Measurements from ENCODE around the gene GOT1.

The GOT1 gene

DNA sequence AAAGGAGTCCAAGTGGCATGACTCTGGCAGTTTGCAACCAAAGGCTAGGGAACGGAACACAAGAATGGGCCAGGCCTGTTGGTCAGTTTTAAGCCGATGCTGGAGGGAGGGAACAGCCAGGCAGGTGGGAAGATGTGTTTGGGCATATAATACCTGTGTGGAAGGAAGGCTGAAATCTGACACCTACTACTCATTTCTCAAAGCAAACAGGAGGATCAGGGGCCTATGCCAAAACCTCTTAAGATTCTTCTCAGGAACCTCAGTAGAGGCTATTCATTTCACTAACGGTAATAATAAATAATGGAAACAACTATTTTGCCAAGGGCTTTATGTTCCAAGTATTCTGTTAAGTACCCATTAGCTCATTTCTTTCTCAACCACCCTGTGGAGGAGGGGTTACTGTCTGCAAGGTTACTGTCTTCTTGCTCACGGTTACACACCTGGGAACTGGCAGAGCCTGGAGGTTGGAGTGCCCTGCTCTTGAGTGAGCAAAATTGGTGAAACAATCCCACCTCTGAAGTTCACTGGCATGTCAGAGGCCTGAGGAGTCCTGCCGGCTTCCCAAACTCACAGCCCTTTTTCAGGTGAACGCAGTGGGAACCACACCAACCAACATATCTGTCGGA, 35.5 kb downstream of the GOT1 start:
- DNase-seq = no peak

DNA sequence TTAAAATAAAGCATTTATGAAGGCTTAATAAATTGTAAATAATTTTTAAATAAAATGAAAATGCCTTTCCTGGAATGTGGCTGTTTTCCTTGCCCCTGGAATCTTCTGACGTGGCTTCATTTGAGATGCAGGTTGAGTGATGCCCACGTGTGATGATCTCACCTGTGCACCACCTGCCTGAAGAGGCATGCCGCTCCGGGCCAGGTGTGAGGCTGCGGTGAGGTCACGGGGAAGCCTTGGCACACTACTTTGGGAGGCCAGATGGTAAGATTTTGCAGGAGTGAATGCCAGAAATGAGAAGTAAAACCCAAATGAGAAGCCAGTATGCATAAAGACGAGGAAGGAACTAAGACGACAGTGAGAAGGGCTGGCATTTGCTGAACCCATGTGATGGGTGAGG, 36.2 kb downstream of the GOT1 start:
- no peak for DNase-seq

DNA sequence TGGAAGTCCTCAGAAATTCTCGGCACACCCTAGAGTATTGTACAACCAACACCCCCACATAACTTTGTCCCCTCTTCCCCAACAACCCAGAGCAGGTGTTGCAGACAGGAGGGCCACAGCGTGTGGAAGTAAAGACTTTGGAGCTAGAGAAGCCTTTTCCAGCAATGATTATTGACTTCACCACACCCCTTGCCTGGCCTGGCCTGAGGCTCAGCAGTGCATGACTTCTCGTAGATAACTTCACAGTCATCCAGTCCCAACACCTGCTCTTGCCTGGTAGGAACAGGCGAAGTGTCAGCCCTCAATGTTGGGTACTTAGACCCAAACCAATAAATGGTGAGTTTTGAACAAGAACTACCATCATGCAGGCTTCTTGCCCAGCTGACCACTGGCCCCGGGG, 36.7 kb downstream of the GOT1 start:
- no peak for DNase-seq

DNA sequence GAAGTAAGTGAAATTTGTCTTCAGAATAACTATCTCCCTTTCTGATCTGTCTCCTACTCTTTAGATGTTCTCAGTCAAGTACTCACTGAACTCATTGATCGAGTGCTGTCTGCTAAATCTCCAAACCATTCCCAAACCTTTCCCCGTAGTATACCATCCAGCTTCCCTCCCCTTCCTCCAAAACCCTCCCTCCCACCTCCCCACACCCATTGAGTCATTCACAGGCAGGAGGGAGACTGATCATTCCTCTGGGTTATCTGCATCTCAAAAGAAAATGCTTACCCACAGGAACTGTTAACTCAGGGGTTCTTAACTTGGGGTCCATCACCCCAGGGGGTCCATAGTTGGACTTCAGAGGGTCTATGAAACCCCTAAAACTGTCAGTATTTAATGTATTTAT, 37.4 kb downstream of the GOT1 start:
- DNase-seq = no peak

DNA sequence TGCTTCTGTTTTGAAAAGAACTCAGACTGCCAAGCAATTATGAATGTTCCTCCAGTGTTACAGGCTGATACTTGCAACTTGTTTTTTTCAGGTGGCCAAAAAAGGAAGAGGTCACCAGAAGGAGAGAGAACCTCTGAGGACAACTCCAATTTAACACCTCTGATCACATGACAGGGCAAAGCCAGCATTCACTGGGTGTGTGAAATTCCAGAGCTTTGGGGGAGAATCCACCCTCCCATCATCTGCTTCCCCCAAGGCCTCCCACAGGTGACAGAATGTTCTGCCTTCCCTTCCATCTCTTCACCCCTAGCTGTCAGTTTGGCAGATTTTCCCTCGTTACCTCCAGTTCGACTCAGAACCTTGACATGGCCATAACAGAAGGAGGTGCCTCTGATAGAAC, 39.1 kb downstream of the GOT1 start:
- no peak for DNase-seq

DNA sequence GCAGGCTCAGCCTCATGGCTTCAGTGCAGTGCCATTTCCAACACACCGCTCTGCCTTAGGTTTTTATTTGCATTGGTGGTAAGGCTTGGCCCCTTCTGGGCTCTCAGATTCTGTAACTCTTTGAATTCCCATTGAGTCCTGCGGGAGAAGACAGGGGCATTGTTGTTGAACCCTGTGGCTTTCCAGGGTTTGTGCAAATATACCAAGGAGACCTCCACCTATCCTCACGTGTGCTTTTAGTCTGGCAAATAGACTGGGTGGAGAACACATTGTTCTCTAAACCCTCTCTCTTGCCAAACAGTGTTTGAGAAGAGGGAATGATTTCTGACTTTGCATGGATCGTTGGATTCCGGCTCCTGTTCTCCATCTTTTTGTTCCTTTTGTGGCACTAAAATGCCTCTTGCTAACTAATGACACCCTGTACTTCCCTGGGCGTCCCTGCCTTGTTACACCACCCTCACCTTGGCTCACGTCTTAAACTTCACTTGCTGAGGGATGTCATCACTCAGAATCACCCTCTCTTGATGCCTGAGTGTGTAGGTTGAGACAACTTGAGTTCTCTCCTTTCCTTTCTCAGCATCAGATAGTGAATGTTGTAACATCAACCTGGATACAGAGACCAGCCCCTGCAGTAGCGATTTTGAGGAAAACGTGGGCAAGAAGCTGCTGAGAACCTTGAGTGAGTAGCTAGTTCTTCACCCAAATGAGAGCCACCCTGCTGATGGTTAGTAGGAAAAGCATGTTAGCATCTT, 40.5 kb downstream of the GOT1 start:
- no peak for DNase-seq

DNA sequence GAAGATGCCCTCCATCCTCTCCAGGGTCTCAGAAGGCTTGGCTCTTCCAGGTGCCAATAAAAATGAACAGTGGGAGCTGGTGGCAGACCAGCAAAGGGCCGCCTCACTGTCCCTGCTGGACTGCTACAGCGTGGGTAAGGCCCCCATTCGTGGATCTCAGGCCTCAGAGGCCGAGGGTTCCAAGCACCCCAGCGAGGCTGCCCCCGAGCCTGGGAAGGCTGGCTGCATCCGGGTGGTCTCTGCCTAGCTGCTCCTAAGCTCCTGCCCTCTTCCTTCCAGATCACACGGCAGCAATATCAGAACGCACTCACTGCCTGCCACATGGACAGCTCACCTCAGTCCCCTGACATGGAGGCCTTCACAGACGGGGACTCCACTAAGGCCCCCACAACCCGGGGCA, 42.9 kb downstream of the GOT1 start:
- DNase-seq = no peak

DNA sequence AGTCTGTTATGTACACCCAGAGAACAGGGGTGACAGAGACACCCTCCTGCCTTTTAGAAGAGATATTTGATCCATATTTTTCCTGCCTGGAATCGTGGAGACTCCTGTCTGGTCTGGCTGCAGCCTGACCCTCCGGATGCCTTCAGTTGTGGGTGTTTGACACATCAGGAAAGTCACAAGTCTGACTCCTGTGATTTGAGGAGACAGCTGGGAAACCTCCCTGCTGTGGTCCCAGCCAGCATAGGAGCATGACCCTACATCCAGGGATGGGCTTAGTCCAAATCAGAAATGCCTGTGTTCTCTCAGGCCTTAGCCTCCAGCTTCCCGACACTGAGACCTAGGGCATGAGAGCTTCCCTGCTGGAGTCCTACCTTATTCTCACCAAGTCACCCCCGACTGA, 43.4 kb downstream of the GOT1 start:
- DNase-seq = no peak

DNA sequence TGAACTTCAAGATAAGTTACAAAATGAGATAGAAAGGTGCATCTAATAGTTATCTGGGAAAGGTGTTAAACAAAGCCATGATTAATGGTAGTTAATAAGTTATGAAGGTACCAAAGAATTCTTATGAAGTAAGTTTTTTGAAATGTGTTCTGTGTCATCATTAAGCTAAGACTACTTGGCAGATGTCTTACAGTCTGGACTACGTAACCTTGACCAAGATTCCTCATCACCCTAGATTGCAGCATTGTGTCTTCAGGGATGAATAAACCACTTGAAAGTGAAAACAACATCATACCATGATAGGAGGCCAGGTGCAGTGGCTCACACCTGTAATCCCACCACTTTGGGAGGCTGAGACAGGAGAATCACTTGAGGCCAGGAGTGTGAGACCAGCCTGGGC, 48.2 kb downstream of the GOT1 start:
- DNase-seq = no peak

DNA sequence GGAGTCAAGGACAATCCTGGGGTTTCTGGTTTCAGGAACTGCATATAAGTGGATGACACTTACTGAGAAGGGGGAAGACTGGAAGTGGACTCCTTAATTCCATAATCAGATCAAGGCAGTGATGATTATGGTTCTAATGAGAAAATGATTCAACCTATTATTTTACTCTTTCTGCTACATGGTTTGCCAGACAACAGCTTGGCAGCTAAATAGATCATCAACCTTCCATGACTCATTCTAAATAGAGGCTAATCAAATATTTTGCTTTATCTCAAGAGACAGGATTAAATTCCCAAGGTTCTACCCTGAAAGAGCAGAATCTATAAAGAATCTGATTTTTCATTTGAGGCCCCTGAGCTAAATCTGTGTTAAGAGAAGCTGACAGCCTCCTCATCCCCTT, 55.0 kb downstream of the GOT1 start:
- DNase-seq = no peak

DNA sequence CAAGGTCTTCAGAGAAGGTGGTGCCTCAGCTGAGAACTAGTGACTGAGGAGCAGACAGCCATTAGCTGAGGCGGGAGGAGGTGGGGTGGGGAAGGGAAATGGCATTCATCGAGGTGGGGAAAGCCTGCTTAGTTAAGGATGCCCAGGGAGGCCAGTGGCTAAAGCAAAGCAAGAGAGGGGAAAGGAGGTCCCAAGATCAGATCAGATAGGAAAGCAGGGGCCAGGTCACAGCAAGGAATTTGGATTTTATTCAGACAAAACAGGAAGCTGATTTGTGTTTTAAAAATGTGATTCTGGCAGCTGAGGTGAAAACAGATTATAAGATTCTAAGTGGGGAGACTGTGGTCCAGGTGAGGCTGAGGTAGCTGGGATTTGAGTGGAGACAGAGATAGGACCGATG, 55.5 kb downstream of the GOT1 start:
- no peak for DNase-seq

DNA sequence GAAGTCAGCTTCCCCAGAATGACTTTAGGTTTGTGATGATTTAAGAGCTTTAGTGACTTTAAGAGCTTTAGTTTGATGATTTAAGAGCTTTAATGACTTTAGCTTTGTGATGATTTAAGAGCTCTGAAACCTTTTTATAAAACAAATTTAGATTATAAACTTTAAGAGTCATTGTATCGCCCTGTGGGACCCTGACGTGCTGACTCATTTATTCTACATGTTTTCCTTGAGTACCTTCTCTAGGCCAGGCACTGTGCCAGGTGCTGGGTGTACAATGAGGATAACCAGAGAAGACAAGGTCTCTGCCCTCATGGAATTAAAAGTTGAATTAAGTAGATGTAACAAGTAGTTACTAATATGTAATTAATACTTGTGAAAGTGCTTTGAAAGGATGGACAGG, 55.9 kb downstream of the GOT1 start:
- DNase-seq = no peak

DNA sequence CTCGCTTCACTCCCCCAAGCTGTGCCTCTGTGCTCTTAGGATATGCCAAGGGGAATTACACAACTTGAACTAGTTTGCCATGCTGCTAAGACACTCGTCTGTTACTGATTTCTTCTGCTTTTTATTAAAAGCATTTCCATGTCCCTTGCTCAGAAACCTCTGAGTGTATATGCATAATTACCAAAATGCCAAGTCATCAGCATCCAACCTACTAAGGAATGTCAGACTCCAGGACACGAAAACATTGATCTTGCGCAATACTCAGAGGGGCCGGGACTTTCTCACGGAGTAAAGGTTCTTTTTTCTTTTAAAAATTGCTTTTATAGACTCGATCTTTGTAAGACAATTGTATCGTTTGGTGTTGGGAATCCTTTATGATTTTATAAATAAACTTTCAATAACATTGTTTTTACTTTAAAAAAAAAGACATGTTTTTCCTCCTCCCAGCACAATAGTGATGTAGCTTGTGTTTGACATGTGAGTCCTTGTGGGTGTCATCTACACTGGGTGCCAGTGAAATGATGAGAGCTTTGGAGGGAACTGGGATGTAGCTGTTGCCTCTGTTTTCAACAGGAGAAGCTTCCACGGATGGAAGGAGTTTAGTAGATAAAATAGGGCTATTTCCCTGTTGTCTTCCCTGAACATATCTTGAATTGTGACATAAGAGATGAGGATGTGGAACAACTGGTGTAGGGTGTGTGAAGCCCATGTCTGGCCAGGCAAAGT, 57.7 kb downstream of the GOT1 start:
- peak in 2 of 4 experiments; percentile 17 to 22 for DNase-seq

DNA sequence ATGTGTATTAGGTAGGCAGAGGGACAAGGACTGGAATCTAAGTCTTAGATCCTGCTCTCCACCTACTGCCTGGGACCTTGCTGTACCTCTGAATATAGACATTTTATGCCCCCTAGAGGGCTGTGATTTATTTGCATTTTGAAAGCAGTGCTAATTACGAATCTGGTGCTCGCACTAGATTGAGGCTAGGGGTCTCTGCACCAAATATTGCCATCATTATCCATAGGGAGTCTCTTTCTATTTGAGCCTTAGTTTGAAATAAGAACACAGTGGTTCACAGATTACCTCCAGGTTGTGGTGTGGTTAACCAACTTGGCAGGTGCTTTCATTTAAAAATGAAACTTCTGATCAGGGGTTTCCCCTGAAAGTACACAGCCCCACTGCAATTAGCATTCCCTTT, 59.4 kb downstream of the GOT1 start:
- peak; percentile 8 to 34 (median 18) for DNase-seq

DNA sequence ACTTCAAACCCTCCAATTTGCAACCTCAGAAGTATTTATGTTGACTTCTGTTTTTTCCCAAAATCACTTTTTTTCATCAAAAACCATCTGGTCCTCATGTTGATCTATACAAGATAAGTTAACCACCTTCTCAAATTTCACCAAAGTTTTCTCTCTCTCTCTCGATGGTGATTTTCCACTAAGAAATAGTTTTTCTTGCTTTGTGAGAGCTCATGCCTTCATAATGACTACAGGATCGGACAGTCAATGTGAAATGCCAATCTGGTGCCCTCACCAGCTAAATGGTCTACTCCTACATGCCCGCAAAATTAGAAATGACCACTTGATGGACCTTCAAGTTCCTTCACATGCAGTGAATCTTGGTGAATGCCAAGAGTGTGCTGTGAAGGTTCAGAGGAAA, 60.9 kb downstream of the GOT1 start:
- no peak for DNase-seq

DNA sequence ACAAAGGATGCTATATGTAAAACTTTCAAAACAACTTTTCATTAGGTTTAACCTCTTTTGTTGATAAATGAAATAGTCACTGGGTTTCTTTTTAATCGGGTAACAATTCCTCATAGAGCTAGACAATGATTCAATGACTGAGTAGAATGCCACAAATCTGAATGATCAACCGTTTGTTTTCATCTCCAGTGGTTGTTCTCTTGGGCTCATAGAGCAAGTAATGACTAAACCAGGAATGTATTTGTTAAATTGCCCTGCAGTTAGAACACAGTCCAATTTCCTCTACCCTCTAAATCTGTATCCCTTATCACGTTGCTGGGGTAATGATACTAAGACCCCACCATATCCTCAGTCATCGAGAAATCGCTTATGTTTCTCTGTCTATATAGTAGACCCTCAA, 61.3 kb downstream of the GOT1 start:
- no peak for DNase-seq

DNA sequence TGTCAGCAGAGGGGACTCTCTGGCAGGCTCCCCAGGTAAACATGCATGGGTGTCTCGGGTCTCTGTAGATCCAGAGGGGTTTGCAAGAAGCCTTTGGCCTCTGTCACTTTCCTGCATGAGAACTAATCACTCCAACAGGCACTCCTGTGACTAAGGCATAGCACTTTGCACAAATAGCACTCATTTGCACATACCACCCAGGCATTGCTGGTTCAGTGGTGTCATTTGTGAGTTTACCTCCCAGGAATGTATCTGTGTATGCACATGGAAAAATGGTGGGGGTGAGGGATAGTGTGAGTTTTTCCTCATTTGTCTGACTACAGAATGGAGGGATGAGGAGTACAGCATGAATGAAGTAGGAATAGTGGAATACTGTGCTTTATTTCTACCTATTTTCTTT, 61.8 kb downstream of the GOT1 start:
- DNase-seq = no peak

DNA sequence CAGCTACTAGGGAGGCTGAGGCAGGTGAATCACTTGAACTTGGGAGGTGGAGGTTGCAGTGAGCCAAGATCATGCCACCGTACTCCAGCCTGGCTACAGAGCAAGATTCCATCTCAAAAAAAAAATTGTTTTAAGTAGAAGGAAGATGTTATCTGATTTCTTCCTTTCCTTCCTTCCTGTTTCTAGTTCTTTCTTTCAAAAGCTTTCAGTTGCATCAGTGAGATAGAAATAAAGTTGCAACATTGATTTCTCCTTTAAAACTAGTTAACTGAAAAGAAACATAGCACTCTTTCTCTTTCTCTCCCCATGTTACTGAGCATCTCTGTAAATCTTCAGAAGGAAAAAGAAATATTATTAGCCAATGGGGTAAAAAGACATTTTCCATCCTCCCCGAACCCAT, 63.8 kb downstream of the GOT1 start:
- DNase-seq = no peak

DNA sequence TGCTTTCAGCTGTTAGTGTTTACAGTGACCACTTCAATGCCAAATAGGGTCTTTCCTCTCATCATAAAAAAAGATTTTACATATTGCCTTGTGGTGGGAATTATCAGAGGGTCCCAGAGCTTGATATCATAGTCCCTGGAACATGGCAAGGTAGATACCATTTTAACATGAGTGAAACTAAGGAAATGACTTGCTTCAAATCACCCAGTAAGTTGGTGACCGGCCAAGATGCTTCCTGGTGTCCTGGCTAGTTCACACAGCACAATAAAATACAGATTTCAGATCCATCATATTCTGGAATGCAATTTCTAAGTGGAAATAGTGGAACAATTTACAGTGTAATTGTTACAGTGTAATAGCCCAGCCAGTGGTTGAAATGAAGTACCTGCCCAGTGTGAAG, 64.7 kb downstream of the GOT1 start:
- no peak for DNase-seq

DNA sequence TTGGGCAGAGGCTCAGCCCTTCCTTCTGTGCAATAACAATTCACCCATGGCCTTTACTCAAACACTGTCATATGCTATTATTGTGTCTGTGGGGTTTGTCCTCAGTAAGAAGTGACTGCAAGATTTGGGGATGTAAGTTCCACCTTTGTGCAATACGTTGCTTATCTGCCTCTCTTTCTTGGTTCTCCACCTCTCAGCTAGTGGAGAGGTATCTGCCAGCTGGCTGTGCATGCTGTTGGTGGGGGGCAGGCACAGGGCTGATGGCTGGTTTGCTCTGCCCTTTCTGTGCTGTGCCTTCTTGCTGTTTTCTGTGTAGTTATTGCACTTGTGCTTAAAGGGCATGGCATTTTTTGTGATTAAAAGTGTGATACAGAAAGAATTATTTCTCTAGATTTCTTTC, 65.1 kb downstream of the GOT1 start:
- no peak for DNase-seq

DNA sequence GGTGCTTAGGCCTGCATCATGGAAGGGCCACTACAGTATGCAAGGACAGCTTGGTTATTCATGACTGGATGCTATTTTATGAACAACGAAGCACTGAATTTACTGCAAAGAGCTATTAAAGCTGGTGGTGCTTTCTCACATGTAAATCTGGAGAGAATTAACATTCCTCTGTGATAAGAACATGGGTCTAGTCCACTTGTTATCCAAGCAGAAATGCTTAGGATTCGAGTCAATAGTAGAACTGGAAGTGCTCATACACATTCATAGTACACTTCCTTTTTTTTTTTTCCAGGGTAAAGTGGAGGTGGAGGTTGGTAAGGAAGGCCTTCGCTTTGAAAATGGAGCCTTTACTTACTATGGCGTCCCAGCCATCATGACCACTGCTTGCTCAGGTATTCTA, 66.3 kb downstream of the GOT1 start:
- peak in 1 of 4 experiments; percentile 15 for DNase-seq

DNA sequence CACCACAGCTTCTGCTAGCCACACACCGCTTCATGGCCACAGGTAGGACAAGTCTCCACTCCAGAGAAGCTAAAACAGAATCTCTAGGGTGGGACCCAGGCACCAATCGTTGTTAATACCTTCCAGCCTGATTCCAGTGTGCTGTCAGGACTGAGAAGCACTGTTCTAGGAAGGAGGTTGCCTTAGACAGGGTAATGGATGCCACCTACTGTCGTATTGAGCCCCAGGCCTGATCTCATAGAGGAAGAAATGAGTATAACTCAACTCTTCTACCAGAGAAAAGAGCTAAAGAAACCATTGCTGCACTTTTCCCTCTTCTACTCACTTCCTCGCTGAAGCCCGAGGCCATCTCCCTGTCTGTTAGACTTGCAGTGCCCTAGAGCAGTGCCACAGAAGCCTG, 69.5 kb downstream of the GOT1 start:
- DNase-seq = no peak

DNA sequence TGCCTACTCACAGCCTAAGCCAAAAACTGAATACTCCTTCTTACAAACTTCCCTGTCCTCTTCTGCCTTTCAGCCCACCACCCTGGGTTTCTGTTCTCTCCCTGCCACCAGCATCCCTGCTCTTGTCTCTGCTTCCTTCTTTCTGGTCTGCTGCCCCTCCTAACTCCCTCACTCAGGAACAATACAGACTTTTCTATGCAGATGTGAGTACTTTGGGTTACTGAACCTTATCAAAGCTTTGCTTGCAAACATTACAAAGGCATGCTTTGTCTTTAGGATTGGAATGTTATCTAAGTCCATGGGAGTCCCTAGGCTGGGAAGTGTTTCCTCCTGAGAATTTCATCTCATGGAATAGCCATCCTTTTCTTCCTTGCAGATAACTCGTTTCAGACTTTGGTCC, 72.3 kb downstream of the GOT1 start:
- no peak for DNase-seq

DNA sequence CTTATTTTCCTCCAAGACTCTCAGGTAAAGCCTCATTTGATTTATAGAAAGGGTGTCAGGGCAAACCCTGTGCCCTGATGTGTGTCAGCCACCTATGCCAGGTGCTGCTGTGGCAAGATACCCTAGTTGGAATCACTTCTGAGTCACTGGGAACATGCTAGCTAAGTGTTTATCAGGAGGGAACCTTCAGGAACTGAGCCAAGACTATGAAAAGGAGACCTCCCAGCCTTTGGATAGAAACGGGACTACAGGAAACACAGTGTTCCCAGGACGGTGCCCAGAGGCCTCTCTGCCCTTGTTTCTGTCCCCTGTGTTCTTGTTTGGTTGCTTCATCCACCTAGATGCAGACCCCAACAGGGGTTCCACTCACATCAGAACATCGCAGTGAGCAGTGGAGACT, 72.7 kb downstream of the GOT1 start:
- DNase-seq = no peak
